HG02981 (cell line): ENCODE measurements around the gene CHSY3.
"Not testable (repeated sequence)": the region's sequence is repeated elsewhere in the genome, so short reads cannot be mapped to it uniquely, and the experiment has no call there.

Experiments used
- ATAC-seq: cut with Tn5 transposase; IDR thresholded peaks from one replicate; pipeline ENCODE4 v1.9.1; 2021; ENCODE audit warnings: mild to moderate bottlenecking, moderate library complexity; ENCODE audit not compliant: unreplicated experiment

Gene CHSY3

GRCh38 chr5:130151239-130151638 is 247.0 kb downstream of the CHSY3 start:
- ATAC-seq: no peak

- ATAC-seq: no peak
Observed at GRCh38 chr5:130155345-130156011, 251.2 kb downstream of the CHSY3 start.

DNA sequence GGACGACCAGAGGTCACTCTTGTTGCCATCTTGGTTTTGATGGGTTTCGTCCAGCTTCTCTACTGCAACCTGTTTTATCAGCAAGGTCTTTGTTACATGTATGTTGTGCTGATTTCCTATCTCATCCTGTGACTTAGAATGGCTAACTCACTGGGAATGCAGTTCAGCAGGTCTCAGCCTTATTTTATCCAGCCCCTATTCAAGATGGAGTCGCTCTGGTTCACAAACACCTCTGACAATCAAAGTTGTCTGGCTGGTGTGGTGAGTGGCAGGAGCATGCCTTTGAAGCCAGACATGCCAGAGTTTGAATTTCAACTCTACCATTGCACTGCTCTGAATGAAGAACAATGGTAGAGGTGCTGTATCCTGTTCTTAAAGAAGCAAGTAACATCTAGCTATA is 253.8 kb downstream of the CHSY3 start:
- ATAC-seq: no peak

GRCh38 chr5:130159968-130160367 is 255.7 kb downstream of the CHSY3 start:
- ATAC-seq: no peak

GRCh38 chr5:130164966-130165365 is 260.7 kb downstream of the CHSY3 start:
- ATAC-seq: no peak

- no peak for ATAC-seq
Observed at GRCh38 chr5:130166839-130167490, 262.7 kb downstream of the CHSY3 start.

GRCh38 chr5:130168211-130168610 is 263.9 kb downstream of the CHSY3 start:
- ATAC-seq: no peak

- no peak for ATAC-seq
Observed at GRCh38 chr5:130171699-130172098, 267.4 kb downstream of the CHSY3 start.

DNA sequence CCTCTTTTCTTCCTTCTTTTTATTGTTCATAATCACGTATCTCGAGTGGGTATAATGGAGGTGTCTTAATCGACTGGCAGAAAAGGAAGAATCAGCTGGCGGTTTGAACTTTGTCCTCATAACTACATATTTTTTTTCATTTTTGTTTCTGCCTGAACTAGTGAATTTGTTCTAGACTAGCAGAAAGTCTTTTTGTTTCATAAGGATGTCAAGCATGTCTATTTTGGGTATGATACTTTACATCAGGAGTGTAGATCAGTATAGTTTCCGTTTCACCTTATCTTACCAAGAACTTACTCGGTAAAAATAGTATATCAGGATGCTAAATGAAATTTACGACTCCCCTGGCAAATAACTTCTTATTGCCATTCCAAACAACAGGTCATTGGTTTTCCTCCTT is 278.9 kb downstream of the CHSY3 start:
- no peak for ATAC-seq

- ATAC-seq: no peak
Observed at GRCh38 chr5:130189961-130190360, 285.7 kb downstream of the CHSY3 start.

DNA sequence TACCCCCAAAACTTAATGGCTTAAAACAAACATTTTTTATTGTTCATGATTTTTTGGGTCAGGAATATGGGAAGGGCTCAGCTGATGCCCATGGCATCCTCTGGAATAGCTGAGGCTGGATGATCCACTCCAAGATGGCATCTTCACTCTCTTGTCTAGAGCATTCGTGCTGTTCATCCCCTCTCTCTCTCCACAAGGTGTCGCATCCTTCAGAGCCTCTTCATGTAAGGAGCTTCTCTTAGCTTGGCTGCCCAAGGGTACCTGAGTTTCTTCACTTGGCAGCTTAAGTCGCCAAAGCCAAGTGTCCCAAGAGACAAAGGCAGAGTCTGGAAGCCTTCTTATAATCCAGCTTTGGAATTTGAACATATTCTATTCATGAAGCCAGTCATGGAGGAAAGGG is 294.7 kb downstream of the CHSY3 start:
- ATAC-seq: no peak

DNA sequence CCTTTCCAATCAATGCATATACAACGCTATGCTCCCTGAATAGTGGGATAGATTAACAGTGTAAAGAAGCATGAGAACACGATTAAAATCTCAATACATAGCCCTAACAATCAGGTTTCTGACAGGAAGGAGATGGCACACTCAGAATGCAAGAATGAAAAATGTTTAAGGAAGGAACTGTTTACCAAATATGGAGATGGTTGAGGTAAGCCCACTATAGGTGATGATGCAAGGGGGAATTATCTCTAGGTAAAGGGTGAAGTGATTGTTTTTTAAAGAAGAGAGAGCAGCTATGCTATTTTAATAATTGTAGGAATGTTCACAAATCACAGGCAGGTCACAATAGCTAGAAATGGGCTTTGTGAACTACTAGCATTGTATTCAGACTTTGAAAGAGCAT is 302.4 kb downstream of the CHSY3 start:
- no peak for ATAC-seq

- no peak for ATAC-seq
Observed at GRCh38 chr5:130213607-130214006, 309.3 kb downstream of the CHSY3 start.

DNA sequence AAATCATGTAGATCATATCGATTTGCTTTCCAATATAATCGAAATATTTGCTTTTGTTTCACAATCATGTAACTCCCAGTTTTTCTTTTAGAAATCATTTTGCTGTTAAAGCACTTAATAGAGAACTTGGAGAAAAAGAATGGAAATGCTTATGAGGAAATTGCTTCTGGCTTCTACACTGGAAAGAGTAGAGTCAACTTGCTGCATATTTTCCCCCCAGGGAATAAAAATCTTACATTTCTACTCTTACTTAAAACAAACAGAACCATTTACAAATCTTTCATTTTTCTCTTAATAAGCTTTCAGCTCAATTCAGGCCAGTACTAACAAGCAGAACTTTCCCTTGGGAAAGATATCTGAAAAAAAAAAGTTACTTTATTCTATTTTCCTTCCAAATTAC is 312.0 kb downstream of the CHSY3 start:
- no peak for ATAC-seq

- ATAC-seq: no peak
Observed at GRCh38 chr5:130222573-130222972, 318.3 kb downstream of the CHSY3 start.

DNA sequence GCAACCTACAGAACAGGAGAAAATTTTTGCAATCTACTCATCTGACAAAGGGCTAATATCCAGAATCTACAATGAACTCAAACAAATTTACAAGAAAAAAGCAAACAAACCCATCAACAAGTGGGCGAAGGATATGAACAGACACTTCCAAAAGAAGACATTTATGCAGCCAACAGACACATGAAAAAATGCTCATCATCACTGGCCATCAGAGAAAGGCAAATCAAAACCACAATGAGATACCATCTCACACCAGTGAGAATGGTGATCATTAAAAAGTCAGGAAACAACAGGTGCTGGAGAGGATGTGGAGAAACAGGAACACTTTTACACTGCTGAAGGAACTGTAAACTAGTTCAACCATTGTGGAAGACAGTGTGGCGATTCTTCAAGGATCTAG is 322.3 kb downstream of the CHSY3 start:
- not testable (repeated sequence) for ATAC-seq

DNA sequence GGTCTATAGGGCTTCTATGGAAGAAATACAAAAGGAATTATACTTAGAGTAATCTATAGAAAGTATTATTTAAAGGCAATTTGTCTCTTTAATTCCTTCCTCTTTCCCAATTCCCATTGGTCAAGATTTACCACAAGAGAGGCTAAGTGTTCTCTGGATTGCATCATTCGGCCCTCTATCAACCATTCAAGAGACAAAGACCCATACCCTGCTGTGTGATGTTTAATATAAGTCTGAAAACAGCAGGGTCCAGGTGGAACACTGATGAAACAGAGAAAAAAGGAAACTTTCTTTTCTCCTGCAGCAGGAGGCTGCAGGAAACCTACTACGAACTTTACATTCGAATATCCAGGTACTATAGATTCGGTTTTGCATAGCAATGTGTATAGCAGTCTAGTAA is 323.4 kb downstream of the CHSY3 start:
- no peak for ATAC-seq

GRCh38 chr5:130231786-130232185 is 327.5 kb downstream of the CHSY3 start:
- no peak for ATAC-seq

DNA sequence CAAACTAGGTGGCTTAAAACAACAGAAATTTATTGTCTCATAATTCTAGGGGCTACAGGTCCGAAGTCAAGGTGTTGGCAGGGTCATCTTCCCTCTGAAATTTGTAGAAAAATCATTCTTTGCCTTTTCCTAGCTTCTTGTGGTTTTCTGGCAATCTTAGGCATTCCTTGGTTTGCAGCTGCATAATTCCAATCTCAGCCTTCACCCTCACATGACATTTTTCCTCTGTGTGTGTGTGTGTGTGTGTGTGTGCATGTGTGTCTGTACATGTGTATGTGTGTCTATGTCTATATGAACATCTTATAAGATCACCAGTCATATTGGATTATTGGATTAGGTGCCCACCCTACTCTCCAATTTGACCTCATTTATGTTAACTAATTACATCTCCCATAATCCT is 330.6 kb downstream of the CHSY3 start:
- ATAC-seq: no peak
